Activated CD8-positive, alpha-beta T cell treated with anti-CD3 and anti-CD28 coated beads, Interleukin-2, amount 10 ng/mL, durations not matched to agents 7 days and 5 days (primary cell): ENCODE results near the gene TJP2. TPM values are rescaled to one million over a fixed set of nuclear protein-coding genes. Genes with fewer than 3 reads are reported as not detected.

Experiments used
- ATAC-seq: fragments of 150-1000 bp; cut with Tn5 transposase; one replicate; pipeline ENCODE4 v1.10.0; 2021; ENCODE audit warnings: moderate library complexity
- CTCF ChIA-PET: fragments of 350-600 bp; sonication (Branson Sonifier 250); formaldehyde crosslinking; loops from one replicate; lab custom pipeline; 2021; ENCODE audit warnings: antibody characterized with exemption; lab: Charles Lee
- POLR2A ChIA-PET: fragments of 350-600 bp; sonication (Branson Sonifier 250); formaldehyde crosslinking; loops from one replicate; lab custom pipeline; 2021; ENCODE audit warnings: antibody characterized with exemption; lab: Charles Lee
- DNase-seq: peaks from one replicate; pipeline ENCODE4 v3.0.0-alpha.2; 2020
- H3K27ac Mint-ChIP-seq: one replicate; pipeline ENCODE4 v1.8.0; 2021; ENCODE audit warnings: mild to moderate bottlenecking, mixed read lengths
- H3K27me3 Mint-ChIP-seq: one replicate; pipeline ENCODE4 v1.8.0; 2021; ENCODE audit warnings: low read depth, mixed read lengths
- H3K36me3 Mint-ChIP-seq: one replicate; pipeline ENCODE4 v1.8.0; 2021; ENCODE audit warnings: low read depth, mixed read lengths
- H3K4me1 Mint-ChIP-seq: one replicate; pipeline ENCODE4 v1.8.0; 2021; ENCODE audit warnings: low read depth, mixed read lengths
- H3K4me3 Mint-ChIP-seq: one replicate; pipeline ENCODE4 v1.8.0; 2021; ENCODE audit warnings: mild to moderate bottlenecking, mixed read lengths
- H3K9me3 Mint-ChIP-seq: one replicate; pipeline ENCODE4 v1.8.0; 2022; ENCODE audit warnings: mixed read lengths; ENCODE audit not compliant: insufficient read depth
- total RNA-seq, 2 experiments: library from RNA; stranded (reverse); gene quantifications; one replicate each; pipeline ENCODE4 v1.2.3, GENCODE V29; 2021

Gene TJP2
- total RNA-seq, 2 experiments from 2014 or later, result 6.2 to 7.0 TPM

- ATAC-seq, result no peak
- no peak overlapping the region for H3K27ac Mint-ChIP-seq
- POLR2A ChIA-PET, result no interaction called here
Observed at GRCh38 chr9:69165581-69165980, 8.5 kb upstream of the TJP2 start.

GRCh38 chr9:69168709-69169217, 5.3 kb upstream of the TJP2 start:
- H3K9me3 Mint-ChIP-seq, result no peaks in the 10 kb centered on the region
- peaks cover 25% of the 10 kb centered on the region for H3K27me3 Mint-ChIP-seq
- ChIA-PET POLR2A (interaction anchor here (1.4 kb wide), 1 partner anchor 12 kb away, joined by 3 read pairs; no protein-coding TSS in a partner anchor), CTCF (interaction anchor here (1.0 to 2.0 kb wide), 5 partner anchors 9 to 115 kb away, joined by 3 to 5 read pairs (median 5); no protein-coding TSS in a partner anchor)
- no peaks in the 10 kb centered on the region for H3K36me3 Mint-ChIP-seq
- peaks cover 17% of the 10 kb centered on the region for H3K4me1 Mint-ChIP-seq
- ATAC-seq, result peak; percentile 66
- DNase-seq, result peak; percentile 62
- peak overlapping the region; percentile 79 for H3K27ac Mint-ChIP-seq
- H3K4me3 Mint-ChIP-seq, result peak overlapping the region; percentile 75

More at GRCh38 chr9:69165581-69165980, 8.5 kb upstream of the TJP2 start:
- no peak overlapping the region for H3K4me3 Mint-ChIP-seq
- peaks cover 3% of the 10 kb centered on the region for H3K27me3 Mint-ChIP-seq
- H3K36me3 Mint-ChIP-seq, result no peaks in the 10 kb centered on the region
- CTCF ChIA-PET, result interaction anchor here (1.2 kb wide), 1 partner anchor 28 kb away, joined by 4 read pairs; no protein-coding TSS in a partner anchor
- H3K9me3 Mint-ChIP-seq, result no peaks in the 10 kb centered on the region
- H3K4me1 Mint-ChIP-seq, result peaks cover 8% of the 10 kb centered on the region
- no peak for DNase-seq

- no peak overlapping the region for H3K27ac Mint-ChIP-seq
- H3K4me1 Mint-ChIP-seq, result peaks cover 27% of the 10 kb centered on the region
- DNase-seq (no peak), ATAC-seq (no peak)
- POLR2A ChIA-PET, result no interaction called here
- H3K9me3 Mint-ChIP-seq, result no peaks in the 10 kb centered on the region
- H3K4me3 Mint-ChIP-seq, result no peak overlapping the region
- CTCF ChIA-PET, result interaction anchor here (1.9 kb wide), 1 partner anchor 23 kb away, joined by 5 read pairs; no protein-coding TSS in a partner anchor
- H3K27me3 Mint-ChIP-seq, result peaks cover 34% of the 10 kb centered on the region
- H3K36me3 Mint-ChIP-seq, result no peaks in the 10 kb centered on the region
Observed at GRCh38 chr9:69170231-69170630, 3.8 kb upstream of the TJP2 start.

- H3K4me1 Mint-ChIP-seq, result peaks cover 31% of the 10 kb centered on the region
- POLR2A ChIA-PET, result no interaction called here
- H3K9me3 Mint-ChIP-seq, result no peaks in the 10 kb centered on the region
- no peaks in the 10 kb centered on the region for H3K36me3 Mint-ChIP-seq
- no peak for DNase-seq
- no peak for ATAC-seq
- no peak overlapping the region for H3K4me3 Mint-ChIP-seq
- H3K27ac Mint-ChIP-seq, result no peak overlapping the region
- CTCF ChIA-PET, result interaction anchor here (1.9 kb wide), 1 partner anchor 22 kb away, joined by 5 read pairs; no protein-coding TSS in a partner anchor
- H3K27me3 Mint-ChIP-seq, result peaks cover 42% of the 10 kb centered on the region
Observed at GRCh38 chr9:69171049-69171448, 3.0 kb upstream of the TJP2 start.

- Mint-ChIP-seq H3K27ac (no peak overlapping the region), H3K27me3 (peaks cover 47% of the 10 kb centered on the region), H3K4me3 (no peak overlapping the region), H3K36me3 (no peaks in the 10 kb centered on the region), H3K9me3 (no peaks in the 10 kb centered on the region), H3K4me1 (peaks cover 31% of the 10 kb centered on the region)
- ATAC-seq (no peak), DNase-seq (no peak)
- ChIA-PET POLR2A (no interaction called here), CTCF (interaction anchor here (1.9 kb wide), 1 partner anchor 22 kb away, joined by 5 read pairs; no protein-coding TSS in a partner anchor)
Observed at GRCh38 chr9:69171517-69171916, 2.6 kb upstream of the TJP2 start.

GRCh38 chr9:69172895-69173294, 1.2 kb upstream of the TJP2 start:
- H3K9me3 Mint-ChIP-seq, result no peaks in the 10 kb centered on the region
- H3K4me3 Mint-ChIP-seq, result peak overlapping the region; percentile 74
- DNase-seq (no peak), ATAC-seq (no peak)
- peaks cover 51% of the 10 kb centered on the region for H3K27me3 Mint-ChIP-seq
- H3K36me3 Mint-ChIP-seq, result no peaks in the 10 kb centered on the region
- peaks cover 31% of the 10 kb centered on the region for H3K4me1 Mint-ChIP-seq
- ChIA-PET POLR2A (no interaction called here), CTCF (interaction anchor here (1.9 kb wide), 1 partner anchor 20 kb away, joined by 5 read pairs; no protein-coding TSS in a partner anchor)
- H3K27ac Mint-ChIP-seq, result no peak overlapping the region

- H3K4me3 Mint-ChIP-seq, result peak overlapping the region; percentile 74
- peaks cover 35% of the 10 kb centered on the region for H3K4me1 Mint-ChIP-seq
- DNase-seq (no peak), ATAC-seq (no peak)
- ChIA-PET CTCF (no interaction called here), POLR2A (no interaction called here)
- H3K27ac Mint-ChIP-seq, result no peak overlapping the region
- peaks cover 53% of the 10 kb centered on the region for H3K27me3 Mint-ChIP-seq
- no peaks in the 10 kb centered on the region for H3K36me3 Mint-ChIP-seq
- H3K9me3 Mint-ChIP-seq, result no peaks in the 10 kb centered on the region
Observed at GRCh38 chr9:69173497-69173890, 583 bp upstream of the TJP2 start.

GRCh38 chr9:69174616-69175463, 763 bp downstream of the TJP2 start:
- ATAC-seq (peak; percentile 23), DNase-seq (peak; percentile 23)
- POLR2A ChIA-PET, result interaction anchor here (0.7 kb wide), 1 partner anchor 338 kb away, joined by 3 read pairs; no protein-coding TSS in a partner anchor
- CTCF ChIA-PET, result interaction anchor here (1.5 to 9.4 kb wide), 2 partner anchors 17 to 121 kb away, joined by 5 to 77 read pairs; no protein-coding TSS in a partner anchor
- Mint-ChIP-seq H3K36me3 (no peaks in the 10 kb centered on the region), H3K9me3 (no peaks in the 10 kb centered on the region), H3K27me3 (peaks cover 55% of the 10 kb centered on the region), H3K4me1 (peaks cover 31% of the 10 kb centered on the region), H3K4me3 (peak overlapping the region; percentile 66), H3K27ac (no peak overlapping the region)

- Mint-ChIP-seq H3K27me3 (peaks cover 53% of the 10 kb centered on the region), H3K4me3 (no peak overlapping the region), H3K27ac (no peak overlapping the region), H3K9me3 (no peaks in the 10 kb centered on the region), H3K4me1 (peaks cover 36% of the 10 kb centered on the region), H3K36me3 (no peaks in the 10 kb centered on the region)
- ChIA-PET POLR2A (no interaction called here), CTCF (interaction anchor here (1.2 to 9.4 kb wide), 3 partner anchors 16 to 121 kb away, joined by 3 to 77 read pairs (median 5); no protein-coding TSS in a partner anchor)
- no peak for ATAC-seq
- DNase-seq, result no peak
Observed at GRCh38 chr9:69175486-69175885, 1.4 kb downstream of the TJP2 start.

GRCh38 chr9:69176471-69177171, 2.5 kb downstream of the TJP2 start:
- ChIA-PET POLR2A (no interaction called here), CTCF (interaction anchor here (1.2 to 9.4 kb wide), 3 partner anchors 15 to 120 kb away, joined by 3 to 77 read pairs (median 7); no protein-coding TSS in a partner anchor)
- DNase-seq (no peak), ATAC-seq (no peak)
- H3K27ac Mint-ChIP-seq, result no peak overlapping the region
- H3K9me3 Mint-ChIP-seq, result no peaks in the 10 kb centered on the region
- peaks cover 43% of the 10 kb centered on the region for H3K4me1 Mint-ChIP-seq
- H3K4me3 Mint-ChIP-seq, result no peak overlapping the region
- H3K36me3 Mint-ChIP-seq, result no peaks in the 10 kb centered on the region
- H3K27me3 Mint-ChIP-seq, result peaks cover 43% of the 10 kb centered on the region

GRCh38 chr9:69178583-69179011, 4.5 kb downstream of the TJP2 start:
- Mint-ChIP-seq H3K9me3 (no peaks in the 10 kb centered on the region), H3K27ac (no peak overlapping the region), H3K4me3 (no peak overlapping the region), H3K4me1 (peaks cover 40% of the 10 kb centered on the region), H3K36me3 (no peaks in the 10 kb centered on the region), H3K27me3 (peaks cover 31% of the 10 kb centered on the region)
- DNase-seq, result no peak
- ChIA-PET POLR2A (no interaction called here), CTCF (interaction anchor here (0.6 to 9.4 kb wide), 8 partner anchors 11 to 144 kb away, joined by 3 to 77 read pairs (median 6); partner anchors contain the start of gene FXN)
- ATAC-seq, result no peak
